Measurements from ENCODE around the gene NID1.

- no peak for TF ChIP-seq POLR2AphosphoS5 (IDR thresholded peaks at IDR 0.05)
- no peak for TF ChIP-seq CTCF (IDR thresholded peaks at IDR 0.05)
- no peak for TF ChIP-seq POLR2A (IDR thresholded peaks at IDR 0.05)
These were observed 42.4 kb upstream of the NID1 start for GRCh38 chr1:236107121-236107907.
